GM12801 (cell line): Measurements from ENCODE around the gene INKA2.

Experiments
- CTCF ChIP-seq: IDR thresholded peaks from one replicate; pipeline ENCODE4 v1.5.1; 2011; ENCODE audit warnings: control low read depth; ENCODE audit not compliant: insufficient read length; ENCODE audit errors: extremely low read depth

Gene INKA2

GRCh38 chr1:111776861-111777260 is 37.7 kb upstream of the INKA2 start:
- no peak for TF ChIP-seq CTCF

- TF ChIP-seq CTCF = no peak
Measured at GRCh38 chr1:111776391-111776790, 37.2 kb upstream of the INKA2 start.

GRCh38 chr1:111775966-111776365 is 36.8 kb upstream of the INKA2 start:
- TF ChIP-seq CTCF = no peak

GRCh38 chr1:111770916-111771315 is 31.7 kb upstream of the INKA2 start:
- no peak for TF ChIP-seq CTCF

GRCh38 chr1:111769517-111770146 is 30.4 kb upstream of the INKA2 start:
- no peak for TF ChIP-seq CTCF

GRCh38 chr1:111768625-111769024 is 29.4 kb upstream of the INKA2 start:
- TF ChIP-seq CTCF = no peak

GRCh38 chr1:111768023-111768422 is 28.8 kb upstream of the INKA2 start:
- no peak for TF ChIP-seq CTCF
